Ishikawa (cell line): Measurements from ENCODE around the gene TBC1D1.

Experiments used
- CEBPB ChIP-seq: IDR thresholded peaks from 2 replicates; pipeline ENCODE4 v1.6.1; 2012
- EGR1 ChIP-seq: IDR thresholded peaks from 2 replicates; pipeline ENCODE4 v1.6.1; 2012
- EP300 ChIP-seq: IDR thresholded peaks from 2 replicates; pipeline ENCODE4 v1.6.1; 2012; ENCODE audit warnings: borderline replicate concordance
- FOXM1 ChIP-seq: IDR thresholded peaks from 2 replicates; pipeline ENCODE4 v1.6.1; 2012; ENCODE audit warnings: low read depth, borderline replicate concordance
- RAD21 ChIP-seq: IDR thresholded peaks from 2 replicates; pipeline ENCODE4 v1.6.1; 2012; ENCODE audit warnings: low read depth
- REST ChIP-seq: IDR thresholded peaks from 2 replicates; pipeline ENCODE4 v1.6.1; 2012; ENCODE audit warnings: low read depth, mild to moderate bottlenecking
- TCF12 ChIP-seq: IDR thresholded peaks from 2 replicates; pipeline ENCODE4 v1.6.1; 2012; ENCODE audit warnings: low read depth
- USF1 ChIP-seq: IDR thresholded peaks from 2 replicates; pipeline ENCODE4 v1.6.1; 2012

GRCh38 chr4:37847311-37847884 lies 43.5 kb upstream of the TBC1D1 start:
- TF ChIP-seq EP300: no peak
- TF ChIP-seq FOXM1: no peak
- no peak for TF ChIP-seq TCF12
- no peak for TF ChIP-seq CEBPB
- no peak for TF ChIP-seq EGR1
- TF ChIP-seq RAD21: no peak
- no peak for TF ChIP-seq USF1
- TF ChIP-seq REST: no peak
